Activated CD8-positive, alpha-beta memory T cell treated with anti-CD3 and anti-CD28 coated beads, Interleukin-2, amount 50 U/mL, for 24 hours (primary cell): ENCODE results near the gene NELL1.

ENCODE experiments used
- DNase-seq: peaks from one replicate; pipeline ENCODE4 v3.0.0-alpha.2; 2020; ENCODE audit errors: extremely low read depth

Gene NELL1

GRCh38 chr11:20668131-20668809 lies 1.1 kb upstream of the NELL1 start:
- no peak for DNase-seq

GRCh38 chr11:20669820-20670684 lies 666 bp downstream of the NELL1 start:
- no peak for DNase-seq

- no peak for DNase-seq
These were observed 1.6 kb downstream of the NELL1 start for GRCh38 chr11:20670932-20671403.

DNA sequence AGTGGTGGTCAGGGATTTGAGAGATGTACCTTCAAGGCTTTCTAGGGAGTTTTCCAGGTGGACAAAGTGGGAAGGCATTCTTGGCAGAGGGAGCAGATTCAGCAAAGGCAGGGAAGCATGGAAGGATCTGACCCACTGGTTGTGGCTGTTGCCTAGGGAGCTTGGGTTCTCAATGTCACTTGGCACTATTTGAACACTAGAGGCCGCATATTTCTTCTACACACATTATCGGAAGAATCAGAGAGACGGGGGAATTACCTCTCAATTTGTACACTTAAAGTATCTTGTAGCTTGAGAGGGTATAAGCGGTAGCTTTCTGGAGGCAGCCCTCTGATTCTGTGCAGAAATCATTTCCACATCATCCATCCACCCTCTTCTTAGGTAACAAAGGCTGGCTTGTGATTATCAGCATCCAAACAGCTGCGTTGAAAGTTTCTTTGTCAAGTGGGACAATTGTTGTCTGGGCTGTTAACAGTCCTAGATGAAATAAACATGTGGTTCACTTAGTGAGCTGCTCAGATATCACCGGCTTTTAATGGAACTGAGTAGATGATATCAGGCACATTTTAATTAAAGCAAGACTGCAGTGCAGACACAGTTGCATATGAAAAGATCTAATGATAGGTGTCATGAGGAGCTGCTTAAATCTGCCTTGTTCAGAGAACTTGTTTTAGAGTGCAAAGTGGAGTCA lies 2.6 kb downstream of the NELL1 start:
- DNase-seq, result no peak

- no peak for DNase-seq
These were observed 3.2 kb downstream of the NELL1 start for GRCh38 chr11:20672575-20672974.

DNA sequence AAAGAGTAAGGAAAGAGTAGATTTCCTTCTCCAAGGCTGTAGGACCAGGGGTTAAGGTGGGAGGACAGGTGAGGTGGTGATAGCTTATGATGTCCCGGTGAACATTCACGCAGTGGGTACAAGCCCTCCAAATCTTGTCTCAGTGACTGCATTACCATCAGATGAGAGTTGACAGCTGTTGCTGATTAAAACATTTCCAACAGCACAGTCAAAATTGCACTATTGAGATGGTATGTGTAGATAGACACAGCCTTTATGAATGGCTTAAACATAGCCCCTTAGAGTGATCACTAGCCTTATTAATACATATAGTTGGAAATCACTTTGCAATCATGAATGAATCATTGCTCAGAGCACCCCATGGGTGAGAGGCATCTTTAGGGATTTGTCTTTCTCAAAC lies 7.3 kb downstream of the NELL1 start:
- no peak for DNase-seq

DNA sequence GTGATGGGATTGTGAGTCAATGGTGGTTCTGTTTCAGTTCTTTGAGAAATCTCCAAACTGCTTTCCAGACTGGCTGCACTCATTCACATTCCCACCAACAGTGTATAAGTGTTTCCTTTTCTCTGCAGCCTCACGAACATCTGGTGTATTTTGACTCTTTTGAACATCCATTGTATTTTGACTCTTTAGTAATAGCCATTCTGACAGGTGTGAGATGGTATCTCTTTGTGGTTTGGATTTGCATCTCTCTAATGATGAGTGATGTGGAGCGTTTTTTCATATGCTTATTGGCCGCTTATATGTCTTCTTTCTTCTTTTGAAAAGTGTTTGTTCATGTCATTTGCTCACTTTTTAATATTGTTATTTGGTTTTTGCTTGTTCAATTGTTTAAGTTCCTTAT lies 19.4 kb downstream of the NELL1 start:
- DNase-seq, result no peak

GRCh38 chr11:20707876-20708275 lies 38.5 kb downstream of the NELL1 start:
- DNase-seq, result no peak

- no peak for DNase-seq
These were observed 43.5 kb downstream of the NELL1 start for GRCh38 chr11:20712912-20713311.

DNA sequence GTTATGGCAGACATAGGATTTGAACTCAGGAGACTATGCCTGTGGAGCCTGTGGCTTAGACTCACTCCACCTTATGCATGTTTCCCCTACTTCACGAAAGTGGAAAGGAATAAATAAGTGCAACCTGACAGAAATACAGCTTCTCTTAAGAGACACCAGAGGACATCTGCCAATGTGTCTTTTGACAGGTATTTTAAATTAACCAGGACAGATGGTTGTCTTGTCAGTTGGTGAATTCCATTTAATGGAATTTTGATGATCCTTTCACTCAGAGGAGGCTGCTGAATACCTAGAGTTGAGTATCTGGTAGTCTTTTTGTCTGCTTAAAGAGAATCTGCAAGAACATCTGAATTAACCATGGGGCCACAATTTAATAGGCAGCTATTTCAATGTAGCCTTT lies 46.1 kb downstream of the NELL1 start:
- DNase-seq, result no peak

- no peak for DNase-seq
These were observed 46.5 kb downstream of the NELL1 start for GRCh38 chr11:20715931-20716330.

GRCh38 chr11:20719821-20720220 lies 50.4 kb downstream of the NELL1 start:
- no peak for DNase-seq

DNA sequence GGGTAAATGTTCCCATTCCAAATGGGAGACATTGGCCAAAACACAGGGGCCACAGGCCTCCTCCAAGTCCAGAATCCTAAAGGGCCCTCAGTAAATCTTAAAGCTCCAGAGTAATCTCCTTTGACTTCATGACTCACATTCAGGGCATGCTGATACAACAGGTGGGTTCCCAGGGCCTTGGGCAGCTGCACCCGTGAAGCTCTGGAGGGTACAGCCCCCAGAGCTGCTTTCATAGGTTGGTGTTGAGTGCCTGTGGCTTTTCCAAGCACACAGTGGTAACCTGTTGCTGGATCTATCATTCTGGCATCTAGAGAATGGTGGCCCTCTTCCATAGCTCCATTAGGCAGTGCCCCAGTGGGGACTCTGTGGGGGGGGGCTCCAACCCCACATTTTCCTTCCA lies 54.0 kb downstream of the NELL1 start:
- DNase-seq, result no peak

DNA sequence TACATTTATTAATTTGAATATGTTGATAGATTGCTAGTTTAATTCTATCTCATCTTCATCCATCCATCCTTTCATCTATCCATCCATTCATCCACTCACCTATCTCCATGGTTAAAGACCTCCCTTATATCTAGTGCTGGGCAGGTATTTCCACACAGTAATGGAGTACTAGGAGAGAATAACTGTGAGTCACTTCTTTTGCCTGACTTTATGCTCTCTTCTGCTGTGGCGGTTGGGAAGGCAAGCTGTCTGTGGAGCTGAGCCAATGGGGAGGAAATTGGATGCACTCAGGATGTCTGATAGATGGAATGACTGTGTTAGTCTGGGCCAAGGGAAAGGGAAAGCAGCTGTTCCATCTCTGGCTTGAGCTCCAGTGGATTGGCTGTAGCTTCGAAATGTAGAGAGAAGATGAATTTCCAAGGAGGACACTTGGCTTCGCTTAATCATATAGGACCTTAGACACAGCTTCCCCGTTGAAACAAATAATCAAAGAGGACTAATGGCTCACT lies 60.3 kb downstream of the NELL1 start:
- DNase-seq, result no peak

DNA sequence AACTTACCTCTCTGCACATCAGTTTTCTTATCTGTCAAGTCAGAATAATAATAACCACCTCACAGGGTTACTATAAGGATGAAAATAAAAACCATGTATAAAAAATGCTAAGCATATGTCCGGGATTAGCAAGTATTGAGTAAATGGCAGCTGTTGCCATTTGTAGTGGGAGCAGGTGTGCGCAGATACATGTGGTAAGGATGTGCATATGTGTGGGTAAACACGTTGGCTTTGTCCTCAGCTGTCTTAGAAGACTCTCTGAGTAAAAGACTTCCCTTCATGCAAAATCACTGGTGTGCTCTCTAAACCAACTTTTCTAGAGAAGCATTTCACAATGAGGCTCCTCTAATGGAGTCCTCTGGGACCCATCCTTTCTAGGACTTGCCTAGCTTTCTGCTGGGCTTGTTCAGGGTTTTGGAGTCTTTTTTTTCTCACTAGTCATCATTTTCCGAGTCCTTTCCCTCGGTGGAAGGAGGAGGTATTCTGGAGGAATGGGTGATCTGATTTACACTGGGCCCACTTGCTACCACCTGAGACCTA lies 62.4 kb downstream of the NELL1 start:
- DNase-seq, result no peak

- no peak for DNase-seq
These were observed 69.7 kb downstream of the NELL1 start for GRCh38 chr11:20739107-20739506.

DNA sequence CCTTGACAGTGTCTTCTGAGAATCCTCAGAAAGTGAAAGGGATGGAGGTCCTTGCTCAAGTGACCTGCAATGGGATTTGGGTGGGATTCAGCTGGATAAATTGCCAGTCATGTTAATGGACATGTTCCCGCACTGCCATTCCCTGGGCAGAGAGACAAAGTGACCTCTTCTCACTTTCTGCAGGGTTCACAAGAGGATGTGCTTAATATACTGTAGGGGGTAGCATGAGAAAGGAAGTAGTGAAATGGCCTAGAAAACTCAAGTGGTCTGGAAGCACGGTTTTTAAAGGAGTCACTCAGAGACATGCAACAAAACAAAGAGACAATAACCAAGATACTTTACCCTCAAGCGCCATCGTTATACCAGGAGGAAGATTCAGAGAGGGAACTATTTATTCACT lies 70.2 kb downstream of the NELL1 start:
- no peak for DNase-seq

DNA sequence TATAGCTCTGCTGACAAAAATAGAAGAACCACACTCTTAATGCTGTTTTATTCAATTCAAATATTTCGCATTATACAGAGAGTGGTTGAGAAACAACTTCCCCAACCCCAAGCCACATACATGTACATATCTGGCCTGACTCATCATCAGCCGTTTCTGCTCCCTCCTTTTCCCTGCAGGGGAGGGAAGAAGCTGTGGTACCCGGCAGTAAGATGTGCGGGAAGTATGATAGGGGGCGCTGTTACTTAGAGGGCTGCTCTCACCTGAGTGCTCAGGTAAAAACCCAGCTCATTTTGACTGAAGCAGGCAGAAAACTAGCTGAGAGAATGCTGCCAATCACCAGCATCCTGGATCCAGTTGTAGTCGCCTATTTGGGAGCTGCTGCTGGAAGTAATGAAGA lies 85.5 kb downstream of the NELL1 start:
- DNase-seq, result no peak

- DNase-seq, result no peak
These were observed 90.2 kb downstream of the NELL1 start for GRCh38 chr11:20759541-20759940.

- DNase-seq, result no peak
These were observed 91.4 kb downstream of the NELL1 start for GRCh38 chr11:20760811-20761210.

DNA sequence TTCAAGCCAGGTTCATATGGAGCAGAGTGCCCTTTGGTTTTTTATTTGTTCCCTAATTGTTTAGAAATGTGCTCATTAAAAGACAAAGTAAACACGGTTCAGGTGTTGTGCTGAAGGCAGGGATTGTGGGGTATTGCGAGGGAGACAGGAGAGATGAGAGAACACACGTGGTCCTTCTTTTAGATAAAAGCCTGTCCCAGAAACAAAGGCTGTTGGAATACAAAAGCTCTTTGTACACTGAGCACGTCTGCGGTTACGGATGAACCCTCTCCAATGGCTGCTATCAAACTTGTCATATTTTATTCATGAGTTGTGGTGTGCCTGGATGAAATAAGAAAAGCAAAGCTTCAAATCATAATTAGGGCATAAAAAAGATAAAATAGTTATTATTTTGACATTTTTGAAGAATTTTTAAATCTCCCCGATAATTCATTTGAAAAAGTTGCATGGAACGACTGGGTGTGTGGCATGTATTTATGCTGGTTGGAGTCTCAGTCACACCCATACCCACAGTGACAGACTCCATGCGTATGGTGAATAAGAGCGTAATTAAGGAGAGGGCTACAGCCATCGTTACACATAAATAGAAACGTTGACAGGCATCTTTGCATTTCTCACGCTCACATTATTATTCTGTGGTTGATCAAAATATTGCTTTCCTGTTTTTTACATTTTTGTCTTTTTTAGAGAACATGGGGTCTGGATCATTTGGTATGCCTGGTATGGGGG lies 92.9 kb downstream of the NELL1 start:
- no peak for DNase-seq
